Vagina (tissue), 2 donors: ENCODE measurements around the gene OOSP4B. TPM values are rescaled to one million over a fixed set of nuclear protein-coding genes. Genes with fewer than 3 reads are reported as not detected.
"Not testable (repeated sequence)": the region's sequence is repeated elsewhere in the genome, so short reads cannot be mapped to it uniquely, and the experiment has no call there.

Experiments used
- DNase-seq, 2 donors: peaks; one replicate each; pipeline ENCODE4 v3.0.0-alpha.2; 2017; ENCODE audit errors: extremely low spot score in 2 of 2
- H3K27ac ChIP-seq: fragments of 200-600 bp; sonication (generic); one replicate; pipeline ENCODE4 v1.5.1; 2019
- H3K27me3 ChIP-seq: fragments of 200-600 bp; sonication (generic); one replicate; pipeline ENCODE4 v1.5.1; 2019
- H3K36me3 ChIP-seq, 2 donors: fragments of 200-600 bp; sonication (generic); one replicate each; pipeline ENCODE4 v1.5.1; 2017 to 2019
- H3K4me1 ChIP-seq: fragments of 200-600 bp; sonication (generic); one replicate; pipeline ENCODE4 v1.5.1; 2019
- H3K4me3 ChIP-seq, 2 donors: fragments of 200-600 bp; sonication (generic); 1 replicate in 1 of 2; 2 replicates in 1 of 2; pipeline ENCODE4 v1.5.1; 2016 to 2019
- H3K9me3 ChIP-seq: fragments of 200-600 bp; sonication (generic); one replicate; pipeline ENCODE4 v1.5.1; 2019
- POLR2A ChIP-seq, 2 donors: fragments of 450-650 bp; IDR thresholded peaks; one replicate each; pipeline ENCODE4 v1.6.1; 2017; ENCODE audit warnings: antibody characterized with exemption in 2 of 2, mild to moderate bottlenecking in 2 of 2, moderate library complexity in 2 of 2
- POLR2AphosphoS5 ChIP-seq, 2 donors: sonication (generic); formaldehyde crosslinking; IDR thresholded peaks; one replicate each; pipeline ENCODE4 v1.9.0; 2017; ENCODE audit warnings: antibody characterized with exemption in 2 of 2, mild to moderate bottlenecking in 2 of 2, low read depth in 1 of 2; ENCODE audit not compliant: insufficient read depth in 1 of 2
- intact Hi-C: fragments of 100-400 bp; cut with DNase I; formaldehyde crosslinking; loops from one replicate; pipeline ENCODE4 v1.15.1; 2023
- total RNA-seq: library from RNA; depleted of rRNA; stranded (reverse); fragments of >200 nt; gene quantifications from one replicate; pipeline ENCODE4 v1.2.3, GENCODE V29; 2016
- TF ChIP-seq, protein P1 (sequence below), 3 experiments: fragments of 450-650 bp in 2 of 3; fragments of 200-600 bp in 1 of 3; sonication (generic) in 1 of 3; IDR thresholded peaks; one replicate each; pipeline ENCODE4 v1.5.1; 2017 to 2019; ENCODE audit warnings: antibody characterized with exemption in 3 of 3, mild to moderate bottlenecking in 2 of 3, moderate library complexity in 2 of 3

The OOSP4B gene
- total RNA-seq, 1 donor from 2014 or later = not detected

DNA sequence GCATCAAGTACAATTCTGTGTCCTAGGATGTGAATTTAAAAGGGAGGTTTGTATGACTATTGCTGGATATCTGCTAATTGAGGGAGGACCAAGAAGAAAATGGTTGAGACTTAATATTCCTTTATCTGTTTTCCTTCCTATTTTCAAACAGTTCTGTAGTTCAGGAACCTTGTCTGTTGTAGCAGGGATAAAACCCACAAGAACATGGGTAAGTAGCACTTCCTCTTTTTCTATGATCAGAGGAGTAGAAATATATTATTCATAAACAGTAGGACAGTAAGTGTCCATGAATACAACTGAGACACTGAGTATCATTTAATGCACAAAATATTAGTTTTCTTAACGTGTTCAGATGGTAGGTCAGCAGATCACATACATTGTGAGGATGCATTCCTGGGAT, 47.1 kb downstream of the OOSP4B start:
- TF ChIP-seq POLR2A (IDR thresholded peaks at IDR 0.05) = no peak
- TF ChIP-seq, protein P1, sequence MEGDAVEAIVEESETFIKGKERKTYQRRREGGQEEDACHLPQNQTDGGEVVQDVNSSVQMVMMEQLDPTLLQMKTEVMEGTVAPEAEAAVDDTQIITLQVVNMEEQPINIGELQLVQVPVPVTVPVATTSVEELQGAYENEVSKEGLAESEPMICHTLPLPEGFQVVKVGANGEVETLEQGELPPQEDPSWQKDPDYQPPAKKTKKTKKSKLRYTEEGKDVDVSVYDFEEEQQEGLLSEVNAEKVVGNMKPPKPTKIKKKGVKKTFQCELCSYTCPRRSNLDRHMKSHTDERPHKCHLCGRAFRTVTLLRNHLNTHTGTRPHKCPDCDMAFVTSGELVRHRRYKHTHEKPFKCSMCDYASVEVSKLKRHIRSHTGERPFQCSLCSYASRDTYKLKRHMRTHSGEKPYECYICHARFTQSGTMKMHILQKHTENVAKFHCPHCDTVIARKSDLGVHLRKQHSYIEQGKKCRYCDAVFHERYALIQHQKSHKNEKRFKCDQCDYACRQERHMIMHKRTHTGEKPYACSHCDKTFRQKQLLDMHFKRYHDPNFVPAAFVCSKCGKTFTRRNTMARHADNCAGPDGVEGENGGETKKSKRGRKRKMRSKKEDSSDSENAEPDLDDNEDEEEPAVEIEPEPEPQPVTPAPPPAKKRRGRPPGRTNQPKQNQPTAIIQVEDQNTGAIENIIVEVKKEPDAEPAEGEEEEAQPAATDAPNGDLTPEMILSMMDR (IDR thresholded peaks at IDR 0.05) = no peak
- TF ChIP-seq POLR2AphosphoS5 (IDR thresholded peaks at IDR 0.05; ENCODE audit: insufficient read depth in 1 of 2, low read depth in 1 of 2) = no peak
- no peak overlapping the region for H3K27ac ChIP-seq
- H3K27me3 ChIP-seq = no peaks in the 10 kb centered on the region
- no peaks in the 10 kb centered on the region for H3K4me1 ChIP-seq
- H3K4me3 ChIP-seq = no peak overlapping the region
- DNase-seq = no peak
- intact Hi-C loops = no loop called here
- no peaks in the 10 kb centered on the region for H3K9me3 ChIP-seq
- no peaks in the 10 kb centered on the region for H3K36me3 ChIP-seq

DNA sequence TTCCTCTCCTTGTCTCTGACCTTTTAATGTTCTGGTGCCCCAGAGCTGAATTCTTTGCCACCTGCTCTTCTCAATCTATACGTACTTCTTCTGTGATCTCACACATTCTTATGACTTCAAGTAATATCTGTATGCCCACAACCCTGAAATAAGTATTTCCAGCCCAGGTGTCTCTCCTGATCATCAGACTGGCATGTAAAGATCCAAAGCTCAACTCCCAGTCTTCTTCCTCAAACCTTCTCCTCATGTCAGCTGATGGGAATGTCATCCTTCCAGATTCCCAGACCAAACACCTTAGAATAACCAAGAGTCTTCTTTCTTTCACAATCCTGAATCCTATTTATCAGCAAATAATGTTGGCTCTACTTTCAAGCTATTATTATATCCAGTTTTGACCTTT, 48.8 kb downstream of the OOSP4B start:
- no peaks in the 10 kb centered on the region for H3K36me3 ChIP-seq
- no peak for DNase-seq
- no peaks in the 10 kb centered on the region for H3K9me3 ChIP-seq
- TF ChIP-seq, protein P1 (IDR thresholded peaks at IDR 0.05) = no peak
- TF ChIP-seq POLR2AphosphoS5 (IDR thresholded peaks at IDR 0.05; ENCODE audit: insufficient read depth in 1 of 2, low read depth in 1 of 2) (no peak), POLR2A (IDR thresholded peaks at IDR 0.05) (no peak)
- no peak overlapping the region for H3K4me3 ChIP-seq
- no peaks in the 10 kb centered on the region for H3K27me3 ChIP-seq
- intact Hi-C loops = no loop called here
- no peak overlapping the region for H3K27ac ChIP-seq
- no peaks in the 10 kb centered on the region for H3K4me1 ChIP-seq

DNA sequence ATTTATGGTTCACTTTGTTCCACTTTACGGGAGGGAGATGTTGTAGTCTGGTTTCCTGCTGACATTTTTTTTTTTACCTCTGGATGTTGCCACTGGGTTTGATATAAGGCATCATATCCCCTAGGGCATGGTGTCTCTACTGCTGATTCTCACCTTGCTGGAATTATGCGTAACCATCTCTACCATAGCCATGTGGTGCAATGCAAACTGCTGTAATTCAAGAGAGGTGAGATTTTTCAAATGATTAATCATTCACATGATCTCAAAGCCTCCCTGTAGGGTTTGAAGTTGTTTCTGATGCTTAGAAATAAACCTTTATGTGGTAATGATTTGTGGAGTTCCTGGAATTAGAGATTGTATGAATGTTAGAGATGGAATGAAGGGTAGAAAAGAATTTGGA, 52.5 kb downstream of the OOSP4B start:
- Histone ChIP-seq H3K4me3 (no peak overlapping the region), H3K36me3 (no peaks in the 10 kb centered on the region), H3K27me3 (no peaks in the 10 kb centered on the region), H3K27ac (no peak overlapping the region), H3K9me3 (no peaks in the 10 kb centered on the region), H3K4me1 (no peaks in the 10 kb centered on the region)
- intact Hi-C loops = no loop called here
- TF ChIP-seq, protein P1 (IDR thresholded peaks at IDR 0.05) = no peak
- no peak for TF ChIP-seq POLR2A (IDR thresholded peaks at IDR 0.05)
- TF ChIP-seq POLR2AphosphoS5 (IDR thresholded peaks at IDR 0.05; ENCODE audit: insufficient read depth in 1 of 2, low read depth in 1 of 2) = no peak
- DNase-seq = no peak

DNA sequence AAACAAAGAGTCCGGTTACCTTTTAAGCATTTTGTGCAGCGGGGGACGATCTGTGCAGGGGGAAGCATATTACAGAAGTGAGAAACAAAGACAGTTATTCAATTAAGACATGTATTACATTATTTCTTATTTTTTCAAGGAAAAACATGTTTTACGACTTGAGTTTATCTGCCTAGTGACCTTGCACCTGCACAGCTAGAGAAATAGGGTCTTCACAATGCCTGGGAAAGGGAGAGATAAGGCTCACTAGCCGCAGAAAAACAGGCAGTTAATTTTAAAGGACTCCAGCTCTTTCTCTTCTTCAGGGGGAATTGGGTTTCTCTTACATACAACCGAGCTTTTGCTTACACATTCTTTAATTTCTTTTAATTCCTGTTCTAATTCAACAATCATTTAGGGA, 54.7 kb downstream of the OOSP4B start:
- H3K27ac ChIP-seq, DNase-seq, H3K36me3 ChIP-seq, H3K27me3 ChIP-seq, intact Hi-C loops, H3K4me3 ChIP-seq, H3K9me3 ChIP-seq, H3K4me1 ChIP-seq: not testable (repeated sequence)

DNA sequence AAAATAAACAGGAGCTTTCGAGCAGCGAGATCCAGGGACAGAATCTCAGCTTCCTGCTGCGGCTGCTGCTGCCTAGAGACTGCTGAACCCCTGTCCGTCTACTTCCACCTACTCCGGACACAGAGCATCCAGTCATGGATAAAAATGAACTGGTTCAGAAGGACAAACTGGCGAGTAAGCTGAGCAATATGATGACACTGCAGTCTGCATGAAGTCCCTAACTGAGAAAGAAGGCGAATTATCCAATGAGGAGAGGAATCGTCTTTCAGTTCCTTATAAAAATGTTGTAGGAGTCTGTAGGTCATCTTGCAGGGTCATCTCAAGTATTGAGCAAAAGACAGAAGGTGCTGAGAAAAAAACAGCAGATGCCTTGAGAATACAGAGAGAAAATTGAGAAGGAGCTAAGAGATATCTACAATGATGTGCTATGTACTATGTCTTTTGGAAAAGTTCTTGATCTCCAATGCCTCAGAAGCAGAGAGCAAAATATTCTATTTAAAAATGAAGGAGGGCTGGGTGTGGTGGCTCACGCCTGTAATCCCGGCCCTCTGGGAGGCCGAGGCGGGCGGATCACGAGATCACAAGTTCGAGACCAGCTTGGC, 60.3 kb downstream of the OOSP4B start:
- TF ChIP-seq POLR2A (IDR thresholded peaks at IDR 0.05) (no peak), POLR2AphosphoS5 (IDR thresholded peaks at IDR 0.05; ENCODE audit: insufficient read depth in 1 of 2, low read depth in 1 of 2) (no peak)
- TF ChIP-seq, protein P1 (IDR thresholded peaks at IDR 0.05) = no peak
- H3K4me3 ChIP-seq = no peak overlapping the region
- H3K27ac ChIP-seq = no peak overlapping the region
- intact Hi-C loops = no loop called here
- H3K36me3 ChIP-seq = no peaks in the 10 kb centered on the region
- no peaks in the 10 kb centered on the region for H3K9me3 ChIP-seq
- no peaks in the 10 kb centered on the region for H3K27me3 ChIP-seq
- H3K4me1 ChIP-seq = no peaks in the 10 kb centered on the region
- DNase-seq = no peak
